ENCODE results near the gene URI1. TPM values are rescaled to one million over a fixed set of nuclear protein-coding genes. Genes with fewer than 3 reads are reported as not detected.
A peak's percentile ranks its signal among the peaks of the same experiment; 100 is the strongest.

URI1 gene
- total and polyA plus RNA-seq, 2 donors (not counting 1 experiment from before 2014, with no cell fraction given), result 21.3 to 54.2 TPM

GRCh38 chr19:30023330-30023729 lies 81.3 kb downstream of the URI1 start:
- intact Hi-C loops (cut with micrococcal nuclease), result no loop called here
- no peaks in the 10 kb centered on the region for H3K27me3 Mint-ChIP-seq
- Histone ChIP-seq H4K20me1 (ENCODE audit: control insufficient read depth, insufficient read depth, low read length, poor library complexity, severe bottlenecking) (no peaks in the 10 kb centered on the region), H3K36me3 (replicated peaks in 1 of 2; ENCODE audit: control extremely low read depth in 1 of 2, control insufficient read depth in 1 of 2, extremely low read depth in 1 of 2, insufficient read depth in 2 of 2, low read length in 1 of 2) (no peaks in the 10 kb centered on the region), H3K9ac (ENCODE audit: low read length) (no peak overlapping the region), H2AFZ (ENCODE audit: insufficient read depth, low read depth, low read length, poor library complexity, severe bottlenecking) (no peak overlapping the region), H3K9me3 (ENCODE audit: control extremely low read depth in 1 of 3, control insufficient read depth in 2 of 3, insufficient read depth in 1 of 3, low read length in 2 of 3) (peaks cover 0 to 3% (median 0%) of the 10 kb centered on the region in 3 donors), H3K4me1 (ENCODE audit: control insufficient read depth in 2 of 2, insufficient read depth in 2 of 2, low read length in 2 of 2) (peaks cover 2 to 10% of the 10 kb centered on the region in 2 donors), H3K27me3 (replicated peaks in 1 of 4; ENCODE audit: control extremely low read depth in 1 of 4, control insufficient read depth in 3 of 4, insufficient read depth in 4 of 4, low read length in 3 of 4) (no peaks in the 10 kb centered on the region), H3K4me3 (ENCODE audit: control extremely low read depth in 1 of 5, extremely low read depth in 1 of 5, insufficient read depth in 1 of 5, low read depth in 2 of 5, low read length in 4 of 5) (no peak overlapping the region), H3K27ac (ENCODE audit: low read length in 2 of 2) (peak overlapping the region in 1 of 2 donors; percentile 1), H3K79me2 (ENCODE audit: control insufficient read depth, insufficient read depth, low read length) (no peaks in the 10 kb centered on the region), H3K4me2 (replicated peaks; ENCODE audit: low read depth, low read length, poor library complexity, severe bottlenecking) (no peak overlapping the region)
- peak overlapping the region; percentile 2 for H3K27ac Mint-ChIP-seq
- H3K4me1 Mint-ChIP-seq, result peaks cover 7% of the 10 kb centered on the region
- no peak for DNase-seq
- no peak for TF ChIP-seq EZH2 (IDR thresholded peaks at IDR 0.05; ENCODE audit: borderline replicate concordance, insufficient read depth, low read depth, low read length, poor library complexity, severe bottlenecking)
- no peak for TF ChIP-seq CTCF (IDR thresholded peaks at IDR 0.05)
- CTCF ChIA-PET, result no interaction called here
- no peak overlapping the region for H3K4me3 Mint-ChIP-seq
- POLR2A ChIA-PET, result no interaction called here
- ATAC-seq (ENCODE audit: low read depth), result no peak
- H3K9me3 Mint-ChIP-seq (ENCODE audit: insufficient read depth), result no peaks in the 10 kb centered on the region

- H3K4me3 ChIP-seq (ENCODE audit: control extremely low read depth in 1 of 5, extremely low read depth in 1 of 5, insufficient read depth in 1 of 5, low read depth in 2 of 5, low read length in 4 of 5), result no peak overlapping the region
- H3K4me1 ChIP-seq (ENCODE audit: control insufficient read depth in 2 of 2, insufficient read depth in 2 of 2, low read length in 2 of 2), result peaks cover 2 to 10% of the 10 kb centered on the region in 2 donors
- peaks cover 0 to 3% (median 0%) of the 10 kb centered on the region in 3 donors for H3K9me3 ChIP-seq (ENCODE audit: control extremely low read depth in 1 of 3, control insufficient read depth in 2 of 3, insufficient read depth in 1 of 3, low read length in 2 of 3)
- H3K4me2 ChIP-seq (replicated peaks; ENCODE audit: low read depth, low read length, poor library complexity, severe bottlenecking), result no peak overlapping the region
- ChIA-PET POLR2A (no interaction called here), CTCF (no interaction called here)
- no peak overlapping the region for H2AFZ ChIP-seq (ENCODE audit: insufficient read depth, low read depth, low read length, poor library complexity, severe bottlenecking)
- H3K4me3 Mint-ChIP-seq, result no peak overlapping the region
- H4K20me1 ChIP-seq (ENCODE audit: control insufficient read depth, insufficient read depth, low read length, poor library complexity, severe bottlenecking), result no peaks in the 10 kb centered on the region
- H3K4me1 Mint-ChIP-seq, result peaks cover 7% of the 10 kb centered on the region
- TF ChIP-seq CTCF (IDR thresholded peaks at IDR 0.05), result no peak
- no peak for TF ChIP-seq EZH2 (IDR thresholded peaks at IDR 0.05; ENCODE audit: borderline replicate concordance, insufficient read depth, low read depth, low read length, poor library complexity, severe bottlenecking)
- H3K27ac ChIP-seq (ENCODE audit: low read length in 2 of 2), result no peak overlapping the region
- intact Hi-C loops (cut with micrococcal nuclease), result no loop called here
- H3K9me3 Mint-ChIP-seq (ENCODE audit: insufficient read depth), result no peaks in the 10 kb centered on the region
- no peaks in the 10 kb centered on the region for H3K79me2 ChIP-seq (ENCODE audit: control insufficient read depth, insufficient read depth, low read length)
- no peak overlapping the region for H3K27ac Mint-ChIP-seq
- H3K36me3 ChIP-seq (replicated peaks in 1 of 2; ENCODE audit: control extremely low read depth in 1 of 2, control insufficient read depth in 1 of 2, extremely low read depth in 1 of 2, insufficient read depth in 2 of 2, low read length in 1 of 2), result no peaks in the 10 kb centered on the region
- no peaks in the 10 kb centered on the region for H3K27me3 Mint-ChIP-seq
- no peak overlapping the region for H3K9ac ChIP-seq (ENCODE audit: low read length)
- no peak for ATAC-seq (ENCODE audit: low read depth)
- DNase-seq, result no peak
- no peaks in the 10 kb centered on the region for H3K27me3 ChIP-seq (replicated peaks in 1 of 4; ENCODE audit: control extremely low read depth in 1 of 4, control insufficient read depth in 3 of 4, insufficient read depth in 4 of 4, low read length in 3 of 4)
Observed at GRCh38 chr19:30024091-30024490, 82.1 kb downstream of the URI1 start.
